ENCODE measurements around the gene PAM. TPM values are rescaled to one million over a fixed set of nuclear protein-coding genes. Genes with fewer than 3 reads are reported as not detected.
"Not testable (repeated sequence)": the region's sequence is repeated elsewhere in the genome, so short reads cannot be mapped to it uniquely, and the experiment has no call there.

The PAM gene
- total RNA-seq, 2 experiments from 2014 or later: not detected

DNA sequence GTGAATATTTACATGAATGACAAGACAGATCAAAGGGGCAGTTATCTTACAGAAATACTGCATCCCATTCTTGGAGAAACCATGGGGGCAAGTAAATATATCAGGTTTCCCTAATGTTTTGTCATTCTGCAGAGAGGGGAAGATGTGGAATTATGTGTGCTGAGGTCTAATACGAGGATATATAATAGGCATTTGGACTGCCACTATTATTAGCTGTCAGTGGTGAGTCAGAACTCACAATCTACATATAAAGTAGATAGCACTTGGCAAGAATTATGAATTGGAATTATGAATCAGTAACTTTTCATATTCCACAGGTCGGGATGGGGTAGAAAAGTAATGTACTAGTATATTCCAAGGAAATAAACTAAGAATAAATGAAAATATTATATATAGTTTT lies 243.1 kb downstream of the PAM start:
- ChIA-PET POLR2A (no interaction called here), CTCF (ENCODE audit: unreplicated experiment) (no interaction called here)
- TF ChIP-seq, protein P1, sequence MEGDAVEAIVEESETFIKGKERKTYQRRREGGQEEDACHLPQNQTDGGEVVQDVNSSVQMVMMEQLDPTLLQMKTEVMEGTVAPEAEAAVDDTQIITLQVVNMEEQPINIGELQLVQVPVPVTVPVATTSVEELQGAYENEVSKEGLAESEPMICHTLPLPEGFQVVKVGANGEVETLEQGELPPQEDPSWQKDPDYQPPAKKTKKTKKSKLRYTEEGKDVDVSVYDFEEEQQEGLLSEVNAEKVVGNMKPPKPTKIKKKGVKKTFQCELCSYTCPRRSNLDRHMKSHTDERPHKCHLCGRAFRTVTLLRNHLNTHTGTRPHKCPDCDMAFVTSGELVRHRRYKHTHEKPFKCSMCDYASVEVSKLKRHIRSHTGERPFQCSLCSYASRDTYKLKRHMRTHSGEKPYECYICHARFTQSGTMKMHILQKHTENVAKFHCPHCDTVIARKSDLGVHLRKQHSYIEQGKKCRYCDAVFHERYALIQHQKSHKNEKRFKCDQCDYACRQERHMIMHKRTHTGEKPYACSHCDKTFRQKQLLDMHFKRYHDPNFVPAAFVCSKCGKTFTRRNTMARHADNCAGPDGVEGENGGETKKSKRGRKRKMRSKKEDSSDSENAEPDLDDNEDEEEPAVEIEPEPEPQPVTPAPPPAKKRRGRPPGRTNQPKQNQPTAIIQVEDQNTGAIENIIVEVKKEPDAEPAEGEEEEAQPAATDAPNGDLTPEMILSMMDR (conservative IDR thresholded peaks at IDR 0.05; ENCODE audit: low read length): no peak
- TF ChIP-seq EZH2phosphoT487 (IDR thresholded peaks at IDR 0.05; ENCODE audit: borderline replicate concordance, low read depth, low read length): no peak
- Histone ChIP-seq H3K79me2 (ENCODE audit: insufficient read depth, low read depth, low read length) (no peaks in the 10 kb centered on the region), H3K4me3 (ENCODE audit: low read depth, low read length, poor library complexity, severe bottlenecking) (no peak overlapping the region), H2AFZ (ENCODE audit: low read length) (no peak overlapping the region), H3K4me1 (ENCODE audit: insufficient read depth, low read length, poor library complexity, severe bottlenecking) (no peaks in the 10 kb centered on the region), H3K9me3 (ENCODE audit: low read length) (no peaks in the 10 kb centered on the region), H3K27ac (ENCODE audit: low read depth, low read length, poor library complexity, severe bottlenecking) (no peak overlapping the region), H4K20me1 (ENCODE audit: insufficient read depth, low read length) (no peaks in the 10 kb centered on the region), H3K4me2 (ENCODE audit: low read length) (no peak overlapping the region), H3K9me2 (ENCODE audit: insufficient read depth, low read length) (no peaks in the 10 kb centered on the region), H3K36me3 (ENCODE audit: insufficient read depth, low read length) (no peaks in the 10 kb centered on the region)
- BruUV-seq (replicated peaks): no TSS peak
- intact Hi-C loops (cut with micrococcal nuclease; ENCODE audit: unreplicated experiment): no loop called here
- no peak for DNase-seq (ENCODE audit: low spot score)

DNA sequence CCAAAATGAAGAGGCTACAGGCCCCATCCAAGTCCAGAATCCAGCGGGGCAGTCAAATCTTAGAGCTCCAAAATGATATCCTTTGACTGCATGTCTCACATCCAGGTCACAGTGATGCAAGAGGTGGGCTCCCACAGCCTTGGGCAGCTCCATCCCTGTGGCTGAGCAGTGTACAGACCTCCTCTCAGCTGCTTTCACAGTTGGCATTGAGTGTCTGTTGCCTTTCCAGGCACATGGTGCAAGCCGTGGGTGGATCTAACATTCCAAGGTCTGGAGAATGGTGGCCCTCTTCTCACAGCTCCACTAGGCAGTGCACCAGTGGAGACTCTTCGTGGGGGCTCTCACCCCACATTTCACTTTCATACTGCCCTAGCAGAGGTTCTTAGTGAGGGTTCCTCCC lies 244.1 kb downstream of the PAM start:
- Histone ChIP-seq H3K4me2 (ENCODE audit: low read length) (no peak overlapping the region), H3K4me1 (ENCODE audit: insufficient read depth, low read length, poor library complexity, severe bottlenecking) (no peaks in the 10 kb centered on the region), H3K4me3 (ENCODE audit: low read depth, low read length, poor library complexity, severe bottlenecking) (no peak overlapping the region), H3K9me2 (ENCODE audit: insufficient read depth, low read length) (no peaks in the 10 kb centered on the region), H3K27ac (ENCODE audit: low read depth, low read length, poor library complexity, severe bottlenecking) (no peak overlapping the region), H2AFZ (ENCODE audit: low read length) (no peak overlapping the region), H3K36me3 (ENCODE audit: insufficient read depth, low read length) (no peaks in the 10 kb centered on the region), H3K9me3 (ENCODE audit: low read length) (no peaks in the 10 kb centered on the region), H3K79me2 (ENCODE audit: insufficient read depth, low read depth, low read length) (no peaks in the 10 kb centered on the region), H4K20me1 (ENCODE audit: insufficient read depth, low read length) (no peaks in the 10 kb centered on the region)
- TF ChIP-seq, protein P1 (conservative IDR thresholded peaks at IDR 0.05; ENCODE audit: low read length): no peak
- TF ChIP-seq EZH2phosphoT487 (IDR thresholded peaks at IDR 0.05; ENCODE audit: borderline replicate concordance, low read depth, low read length): no peak
- BruUV-seq (replicated peaks): no TSS peak
- POLR2A ChIA-PET: interaction anchor here (0.8 kb wide), 1 partner anchor 22 kb away, joined by 3 read pairs; no protein-coding TSS in a partner anchor
- CTCF ChIA-PET (ENCODE audit: unreplicated experiment): no interaction called here
- intact Hi-C loops (cut with micrococcal nuclease; ENCODE audit: unreplicated experiment): no loop called here
- DNase-seq (ENCODE audit: low spot score): no peak

DNA sequence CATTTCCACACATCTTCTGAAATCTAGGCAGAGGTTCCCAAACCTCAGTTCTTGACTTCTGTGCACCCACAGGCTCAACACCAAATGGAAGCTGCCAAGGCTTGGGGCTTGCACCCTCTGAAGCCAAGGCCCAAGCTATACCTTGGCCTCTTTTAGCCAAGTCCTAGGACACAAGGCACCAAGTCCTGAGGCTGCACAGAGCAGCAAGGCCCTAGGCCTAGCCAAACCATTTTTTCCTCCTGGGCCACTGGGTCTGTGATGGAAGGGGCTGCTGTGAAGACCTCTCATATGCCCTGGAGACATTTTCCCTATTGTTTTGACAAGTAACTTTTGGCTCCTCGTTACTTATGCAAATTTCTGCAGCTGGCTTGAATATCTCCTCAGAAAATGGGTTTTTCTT lies 244.5 kb downstream of the PAM start:
- H3K4me1 ChIP-seq (ENCODE audit: insufficient read depth, low read length, poor library complexity, severe bottlenecking); DNase-seq (ENCODE audit: low spot score); H3K9me3 ChIP-seq (ENCODE audit: low read length); CTCF ChIA-PET (ENCODE audit: unreplicated experiment); intact Hi-C loops (cut with micrococcal nuclease; ENCODE audit: unreplicated experiment); H3K36me3 ChIP-seq (ENCODE audit: insufficient read depth, low read length); H3K9me2 ChIP-seq (ENCODE audit: insufficient read depth, low read length); H3K4me3 ChIP-seq (ENCODE audit: low read depth, low read length, poor library complexity, severe bottlenecking); H3K27ac ChIP-seq (ENCODE audit: low read depth, low read length, poor library complexity, severe bottlenecking); BruUV-seq (replicated peaks); H2AFZ ChIP-seq (ENCODE audit: low read length); H3K4me2 ChIP-seq (ENCODE audit: low read length); H3K79me2 ChIP-seq (ENCODE audit: insufficient read depth, low read depth, low read length); H4K20me1 ChIP-seq (ENCODE audit: insufficient read depth, low read length): not testable (repeated sequence)
- POLR2A ChIA-PET: interaction anchor here (0.8 kb wide), 1 partner anchor 22 kb away, joined by 3 read pairs; no protein-coding TSS in a partner anchor

All from OCI-LY7 (cell line).